Hepatocyte (in vitro differentiated cells): ENCODE results near the gene A3GALT2.

ENCODE experiments used
- CTCF ChIP-seq: fragments of 200-600 bp; sonication (generic); IDR thresholded peaks from 2 replicates; pipeline ENCODE4 v1.5.1; 2016; ENCODE audit warnings: antibody characterized with exemption, mild to moderate bottlenecking; ENCODE audit not compliant: poor library complexity
- EZH2 ChIP-seq: fragments of 200-600 bp; sonication (generic); IDR thresholded peaks from 2 replicates; pipeline ENCODE4 v1.6.1; 2016; ENCODE audit warnings: antibody characterized with exemption, mild to moderate bottlenecking, borderline replicate concordance

GRCh38 chr1:33271666-33272505 lies 49.0 kb downstream of the A3GALT2 start:
- TF ChIP-seq CTCF (no peak), EZH2 (no peak)
